ENCODE results near the gene NES.
"Not testable (repeated sequence)": the region's sequence is repeated elsewhere in the genome, so short reads cannot be mapped to it uniquely, and the experiment has no call there.

NES gene

DNA sequence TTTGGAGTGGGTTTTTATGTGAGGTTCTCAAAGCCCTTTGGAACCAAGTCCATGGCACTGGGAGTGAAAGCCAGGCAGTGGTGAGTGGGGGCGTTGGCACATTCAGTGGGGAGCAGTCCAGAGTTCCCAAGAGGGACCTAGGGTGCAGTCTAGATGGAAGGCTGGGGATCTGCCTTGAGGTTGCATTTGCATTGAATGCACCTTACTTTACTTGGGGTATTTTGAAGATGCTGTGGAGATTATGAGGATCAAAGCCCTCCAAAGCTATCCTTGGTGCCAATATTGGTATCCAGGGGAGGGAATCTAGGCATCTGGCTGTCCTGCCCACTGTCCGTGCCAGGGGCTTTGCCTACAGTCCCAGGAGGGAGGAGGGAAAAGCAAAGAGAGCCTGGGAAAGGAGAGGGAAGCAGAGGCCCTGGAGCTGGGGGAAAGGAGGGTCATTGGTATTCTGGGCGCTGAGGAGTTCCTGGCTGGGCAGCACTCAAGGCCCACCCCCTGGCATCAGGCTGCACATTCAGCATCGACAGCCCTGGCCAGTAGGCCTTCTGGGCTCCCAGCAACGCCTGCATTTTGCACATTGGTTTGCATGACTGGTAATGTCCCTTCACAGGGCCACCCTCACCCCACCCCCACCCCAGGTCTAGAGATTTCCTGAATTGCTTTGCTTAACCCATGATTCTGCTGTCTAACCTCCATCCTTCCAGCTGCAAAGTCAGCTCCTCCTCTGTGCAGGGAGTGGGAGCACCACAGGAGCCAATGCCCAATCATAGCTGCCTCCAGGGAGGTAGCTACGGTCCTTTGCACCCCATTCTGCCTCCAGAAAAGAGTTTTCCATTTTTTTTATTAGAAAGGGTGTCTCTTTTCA lies 36.1 kb downstream of the NES start:
- Mint-ChIP-seq H3K4me1 (ENCODE audit: low read depth) (peaks cover 25% of the 10 kb centered on the region), H3K9me3 (no peaks in the 10 kb centered on the region), H3K36me3 (ENCODE audit: low read depth) (no peaks in the 10 kb centered on the region), H3K4me3 (peak overlapping the region; percentile 47), H3K27ac (no peak overlapping the region), H3K27me3 (peaks cover 80% of the 10 kb centered on the region)

DNA sequence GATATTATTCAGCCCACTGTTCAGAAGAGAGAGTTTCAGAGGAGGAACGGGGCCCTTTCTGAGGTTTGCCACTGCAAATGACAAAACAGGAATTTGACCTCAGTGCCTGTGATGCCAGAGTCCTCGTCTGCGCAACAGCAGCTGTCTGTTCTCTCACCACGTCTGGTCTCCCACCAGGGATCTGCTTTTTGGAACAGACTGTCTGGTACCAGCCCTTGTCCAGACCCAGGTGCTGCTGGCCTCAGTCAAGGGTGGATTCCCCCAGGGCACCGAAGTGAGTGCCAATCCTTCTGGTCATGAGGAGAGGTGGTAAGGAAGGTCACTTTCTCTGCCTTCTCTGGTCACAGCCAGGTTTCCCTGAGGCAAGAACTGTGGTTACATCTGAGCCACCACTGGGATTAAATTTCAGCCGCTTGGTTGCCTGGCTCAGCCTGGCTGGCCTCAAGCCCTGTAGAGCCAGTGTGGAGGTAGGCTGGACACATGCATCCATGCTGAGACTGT lies 37.6 kb downstream of the NES start:
- Mint-ChIP-seq H3K4me3 (no peak overlapping the region), H3K9me3 (no peaks in the 10 kb centered on the region), H3K36me3 (ENCODE audit: low read depth) (no peaks in the 10 kb centered on the region), H3K4me1 (ENCODE audit: low read depth) (peaks cover 25% of the 10 kb centered on the region), H3K27me3 (peaks cover 70% of the 10 kb centered on the region), H3K27ac (no peak overlapping the region)

DNA sequence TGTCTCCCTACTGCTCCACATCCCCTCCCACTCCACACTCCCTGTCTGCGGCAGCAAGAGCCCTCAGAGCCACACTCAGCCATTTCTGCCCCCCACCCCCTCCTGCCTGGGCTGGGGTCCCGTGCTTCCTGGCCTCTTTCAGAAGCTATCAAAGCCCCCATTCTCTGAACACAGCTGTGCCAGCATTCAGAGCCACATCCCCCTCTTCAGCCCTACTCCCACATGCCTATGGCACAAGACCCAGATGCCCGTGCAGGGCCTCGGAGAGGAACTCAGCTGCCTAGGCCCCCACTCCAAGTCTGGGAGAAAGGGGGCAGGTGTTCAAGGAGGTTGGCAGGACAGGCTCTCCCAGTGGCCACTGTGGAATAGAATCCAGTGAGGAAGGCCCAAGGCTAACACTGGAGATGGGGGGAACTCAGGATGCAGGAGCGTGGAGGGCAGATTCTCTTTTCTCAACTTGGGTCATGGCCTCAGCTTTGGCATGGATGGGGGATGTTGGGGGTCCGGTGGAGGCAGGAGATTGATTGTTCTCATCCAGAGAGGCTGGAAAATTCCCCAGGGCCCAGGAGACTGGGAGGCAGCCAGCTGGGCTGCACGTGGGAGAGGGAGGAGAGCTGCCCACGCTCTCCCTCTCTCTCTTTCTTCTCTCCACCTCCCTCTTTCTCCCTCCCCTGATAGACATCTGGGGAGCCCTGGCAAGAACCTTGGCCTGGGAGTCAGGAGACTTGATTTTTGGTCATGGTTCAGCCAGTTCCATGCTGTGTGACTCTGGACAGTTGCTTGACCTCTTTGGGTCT lies 38.8 kb downstream of the NES start:
- Mint-ChIP-seq H3K4me3 (no peak overlapping the region), H3K27me3 (peaks cover 67% of the 10 kb centered on the region), H3K9me3 (no peaks in the 10 kb centered on the region), H3K27ac (no peak overlapping the region), H3K4me1 (ENCODE audit: low read depth) (peaks cover 19% of the 10 kb centered on the region), H3K36me3 (ENCODE audit: low read depth) (no peaks in the 10 kb centered on the region)

DNA sequence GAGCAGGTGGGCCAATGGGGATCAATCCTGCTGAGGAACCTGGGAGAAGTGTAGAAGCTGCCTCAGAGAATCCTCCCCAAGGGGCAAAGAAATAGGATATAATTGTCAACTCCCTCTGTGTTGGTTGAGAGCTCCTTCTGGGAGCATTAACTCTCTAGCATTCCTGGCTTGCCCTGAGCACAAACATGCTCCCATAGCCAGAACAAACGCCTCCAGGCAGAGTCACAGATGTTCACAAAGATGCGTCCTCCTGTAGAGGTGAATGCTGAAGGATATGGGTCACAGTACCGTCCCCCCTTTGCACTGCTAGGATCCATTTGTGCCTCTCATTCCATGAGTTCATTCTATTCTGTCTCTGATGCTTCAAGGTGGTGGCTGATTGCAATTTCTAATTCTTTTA lies 44.9 kb downstream of the NES start:
- H3K27ac Mint-ChIP-seq: no peak overlapping the region
- no peaks in the 10 kb centered on the region for H3K9me3 Mint-ChIP-seq
- H3K36me3 Mint-ChIP-seq (ENCODE audit: low read depth): no peaks in the 10 kb centered on the region
- H3K27me3 Mint-ChIP-seq: peaks cover 60% of the 10 kb centered on the region
- H3K4me1 Mint-ChIP-seq (ENCODE audit: low read depth): no peaks in the 10 kb centered on the region
- H3K4me3 Mint-ChIP-seq: no peak overlapping the region

DNA sequence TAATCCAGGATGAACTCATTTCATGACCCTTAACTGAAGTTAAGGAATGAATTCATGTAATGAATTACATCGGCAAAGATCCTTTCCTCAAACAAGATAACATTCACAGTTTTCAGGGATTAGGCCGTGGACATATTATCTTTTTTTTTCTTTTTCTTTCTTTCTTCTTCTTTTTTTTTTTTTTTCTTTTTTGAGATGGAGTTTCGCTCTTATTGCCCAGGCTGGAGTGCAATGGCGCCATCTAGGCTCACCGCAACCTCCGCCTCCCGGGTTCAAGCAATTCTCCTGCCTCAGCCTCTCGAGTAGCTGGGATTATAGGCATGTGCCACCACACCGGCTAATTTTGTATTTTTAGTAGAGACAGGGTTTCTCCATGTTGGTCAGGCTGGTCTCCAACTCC lies 46.1 kb downstream of the NES start:
- not testable (repeated sequence) for H3K4me1 Mint-ChIP-seq (ENCODE audit: low read depth); H3K9me3 Mint-ChIP-seq; H3K27ac Mint-ChIP-seq; H3K36me3 Mint-ChIP-seq (ENCODE audit: low read depth); H3K4me3 Mint-ChIP-seq
- peaks cover 61% of the 10 kb centered on the region for H3K27me3 Mint-ChIP-seq

DNA sequence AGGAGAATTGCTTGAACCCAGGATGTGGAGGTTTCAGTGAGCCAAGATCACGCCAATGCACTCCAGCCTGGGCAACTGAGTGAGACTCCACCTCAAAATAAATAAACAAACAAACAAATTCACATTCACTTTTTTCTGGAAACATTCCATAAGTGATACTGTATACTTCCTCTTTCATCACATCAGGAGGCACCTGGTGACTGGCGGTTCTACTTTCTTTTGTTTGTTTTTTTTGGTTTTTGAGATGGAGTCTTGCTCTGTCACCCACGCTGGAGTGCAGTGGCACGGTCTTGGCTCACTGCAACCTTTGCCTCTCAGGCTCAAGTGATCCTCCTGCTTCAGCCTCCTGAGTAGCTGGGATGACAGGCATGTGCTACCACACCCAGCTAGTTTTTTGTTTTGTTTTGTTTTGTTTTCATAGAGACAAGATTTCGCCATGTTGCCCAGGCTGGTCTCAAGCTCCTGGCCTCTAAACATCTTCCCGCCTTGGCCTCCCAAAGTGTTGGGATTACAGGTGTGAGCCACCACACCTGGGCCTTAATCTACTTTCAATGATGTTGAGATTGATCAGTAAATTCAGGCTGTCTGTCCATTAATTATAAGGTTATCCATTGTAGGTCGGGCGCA lies 47.3 kb downstream of the NES start:
- no peak overlapping the region for H3K27ac Mint-ChIP-seq
- H3K36me3 Mint-ChIP-seq (ENCODE audit: low read depth): no peaks in the 10 kb centered on the region
- H3K27me3 Mint-ChIP-seq: peaks cover 64% of the 10 kb centered on the region
- H3K9me3 Mint-ChIP-seq: no peaks in the 10 kb centered on the region
- H3K4me1 Mint-ChIP-seq (ENCODE audit: low read depth): peaks cover 7% of the 10 kb centered on the region
- no peak overlapping the region for H3K4me3 Mint-ChIP-seq

DNA sequence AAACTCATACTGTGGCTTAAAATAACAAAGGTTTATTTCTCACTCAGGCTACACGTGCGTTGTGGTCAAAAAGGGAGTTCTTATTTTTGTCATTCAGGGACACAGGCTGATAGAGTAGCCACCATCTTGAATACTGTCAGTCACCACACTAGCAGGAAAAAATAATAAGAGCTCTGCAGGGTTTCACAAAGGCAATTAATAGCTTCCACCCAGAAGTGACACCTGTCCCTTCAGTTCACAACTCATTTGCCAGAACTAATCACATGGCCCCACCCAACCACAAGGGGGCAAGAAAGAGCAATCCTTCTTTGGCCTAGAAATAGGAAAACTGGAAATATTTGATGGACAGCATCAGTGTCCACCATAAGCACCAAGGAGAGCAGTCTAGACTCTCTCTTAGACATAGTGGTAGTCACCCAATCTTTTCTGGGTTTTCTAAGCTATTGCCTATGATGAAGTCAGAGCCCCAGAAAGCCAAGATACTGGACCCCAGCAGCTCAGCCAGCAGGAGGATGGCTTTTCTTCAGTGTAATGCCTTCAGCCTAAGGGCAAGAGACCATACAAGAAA lies 49.8 kb downstream of the NES start:
- H3K27me3 Mint-ChIP-seq: peaks cover 66% of the 10 kb centered on the region
- no peaks in the 10 kb centered on the region for H3K9me3 Mint-ChIP-seq
- H3K4me1 Mint-ChIP-seq (ENCODE audit: low read depth): peaks cover 10% of the 10 kb centered on the region
- H3K36me3 Mint-ChIP-seq (ENCODE audit: low read depth): no peaks in the 10 kb centered on the region
- H3K27ac Mint-ChIP-seq: no peak overlapping the region
- H3K4me3 Mint-ChIP-seq: no peak overlapping the region

DNA sequence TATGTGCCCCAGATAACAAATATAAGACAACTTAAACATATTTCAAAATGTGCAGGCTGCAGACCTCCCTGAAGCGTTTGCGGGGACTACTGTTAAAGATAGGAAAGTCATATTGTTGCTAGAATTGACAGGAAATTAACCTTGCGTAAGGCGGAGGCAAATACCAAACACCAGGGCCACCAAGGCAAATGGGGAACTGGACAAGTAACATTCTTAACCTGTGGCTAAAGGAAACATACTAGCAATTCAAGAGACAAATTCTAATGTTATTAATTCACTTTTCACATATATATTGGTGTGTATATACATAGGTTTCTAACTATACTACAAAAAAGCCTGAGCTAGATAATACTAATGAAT lies 51.1 kb downstream of the NES start:
- Mint-ChIP-seq H3K27me3 (peaks cover 65% of the 10 kb centered on the region), H3K36me3 (ENCODE audit: low read depth) (no peaks in the 10 kb centered on the region), H3K9me3 (no peaks in the 10 kb centered on the region), H3K4me1 (ENCODE audit: low read depth) (peaks cover 10% of the 10 kb centered on the region), H3K27ac (no peak overlapping the region), H3K4me3 (peak overlapping the region; percentile 63)

DNA sequence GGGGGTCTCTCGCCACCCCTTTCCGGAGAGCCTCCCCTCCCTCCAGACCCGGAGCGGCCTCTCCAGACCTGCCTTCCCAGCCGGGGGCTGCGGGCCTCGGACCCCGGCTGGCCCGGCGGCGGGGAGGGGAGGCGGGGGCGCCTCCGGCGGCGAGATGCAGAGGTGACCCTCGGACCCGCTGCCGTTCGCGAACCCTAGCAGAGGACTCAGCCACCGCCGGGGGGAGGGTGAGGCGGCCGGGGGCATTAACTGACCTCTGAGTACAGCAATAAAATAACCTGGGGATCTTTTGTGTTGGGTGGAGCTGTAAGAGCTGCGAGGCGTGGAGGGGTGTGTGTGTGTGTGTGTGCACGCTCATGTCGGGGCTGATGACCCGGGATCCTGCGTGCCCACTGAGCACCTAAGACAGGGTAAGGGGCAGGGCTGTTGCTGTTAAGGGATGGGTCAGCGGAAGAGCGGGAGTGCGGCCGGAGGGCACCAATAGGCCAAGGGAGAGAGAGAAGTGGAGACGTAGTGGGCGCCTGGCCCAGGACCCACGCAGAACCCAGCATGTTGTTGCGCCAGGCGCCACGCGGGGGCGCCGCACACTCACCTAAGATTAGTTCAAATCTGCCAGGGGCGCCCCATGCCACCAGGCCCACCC lies 51.6 kb downstream of the NES start:
- Mint-ChIP-seq H3K27me3 (peaks cover 65% of the 10 kb centered on the region), H3K27ac (no peak overlapping the region), H3K9me3 (no peaks in the 10 kb centered on the region), H3K36me3 (ENCODE audit: low read depth) (no peaks in the 10 kb centered on the region), H3K4me3 (peak overlapping the region; percentile 63), H3K4me1 (ENCODE audit: low read depth) (peaks cover 10% of the 10 kb centered on the region)

DNA sequence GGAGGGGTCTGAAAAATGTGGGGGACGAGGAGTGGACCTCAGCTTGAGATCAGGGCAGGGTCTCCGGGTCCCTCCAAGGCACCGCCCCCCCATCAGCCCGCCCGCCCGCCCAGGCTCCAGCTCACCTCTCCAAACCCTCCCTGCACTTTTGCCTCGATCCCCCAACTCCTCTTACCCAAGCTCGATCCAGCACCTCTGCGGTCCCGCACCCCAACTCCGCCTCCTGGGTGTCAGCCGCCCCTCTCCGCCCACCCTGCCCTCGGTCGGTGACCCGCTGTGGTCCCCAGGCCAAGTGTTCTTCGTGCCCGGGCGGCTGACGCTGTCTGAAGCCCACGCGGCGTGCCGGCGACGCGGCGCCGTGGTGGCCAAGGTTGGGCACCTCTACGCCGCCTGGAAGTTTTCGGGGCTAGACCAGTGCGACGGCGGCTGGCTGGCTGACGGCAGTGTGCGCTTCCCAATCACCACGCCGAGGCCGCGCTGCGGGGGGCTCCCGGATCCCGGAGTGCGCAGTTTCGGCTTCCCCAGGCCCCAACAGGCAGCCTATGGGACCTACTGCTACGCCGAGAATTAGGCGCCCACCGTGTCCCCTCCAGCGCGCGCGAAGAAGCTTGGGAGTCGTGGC lies 52.3 kb downstream of the NES start:
- H3K27ac Mint-ChIP-seq: no peak overlapping the region
- H3K27me3 Mint-ChIP-seq: peaks cover 67% of the 10 kb centered on the region
- peak overlapping the region; percentile 23 for H3K4me3 Mint-ChIP-seq
- H3K4me1 Mint-ChIP-seq (ENCODE audit: low read depth): peaks cover 10% of the 10 kb centered on the region
- H3K36me3 Mint-ChIP-seq (ENCODE audit: low read depth): no peaks in the 10 kb centered on the region
- H3K9me3 Mint-ChIP-seq: no peaks in the 10 kb centered on the region

DNA sequence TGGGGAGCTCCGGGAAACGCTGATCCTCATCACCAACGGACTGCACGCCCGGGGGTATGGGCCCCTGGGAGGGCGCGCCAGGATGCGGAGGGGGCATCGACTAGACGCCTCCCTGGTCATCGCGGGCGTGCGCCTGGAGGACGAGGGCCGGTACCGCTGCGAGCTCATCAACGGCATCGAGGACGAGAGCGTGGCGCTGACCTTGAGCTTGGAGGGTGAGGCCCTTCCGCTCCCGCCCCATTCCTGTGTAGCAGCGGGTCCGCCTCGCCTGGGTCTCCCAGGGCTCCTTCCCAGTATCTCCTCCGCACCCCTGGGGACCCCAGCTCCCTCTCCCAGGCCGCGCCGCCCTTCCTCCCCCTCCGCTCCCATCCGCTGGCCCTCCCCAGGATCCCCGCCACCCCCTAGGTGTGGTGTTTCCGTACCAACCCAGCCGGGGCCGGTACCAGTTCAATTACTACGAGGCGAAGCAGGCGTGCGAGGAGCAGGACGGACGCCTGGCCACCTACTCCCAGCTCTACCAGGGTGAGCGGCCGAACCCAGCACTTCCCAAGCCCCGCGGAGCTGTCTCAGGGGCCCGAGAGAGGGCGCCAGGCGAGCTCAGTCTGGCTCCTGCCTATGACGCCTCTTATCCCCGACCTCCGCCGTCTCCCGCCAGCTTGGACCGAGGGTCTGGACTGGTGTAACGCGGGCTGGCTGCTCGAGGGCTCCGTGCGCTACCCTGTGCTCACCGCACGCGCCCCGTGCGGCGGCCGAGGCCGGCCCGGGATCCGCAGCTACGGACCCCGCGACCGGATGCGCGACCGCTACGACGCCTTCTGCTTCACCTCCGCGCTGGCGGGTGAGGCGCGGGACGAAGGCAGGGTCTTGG lies 53.0 kb downstream of the NES start:
- Mint-ChIP-seq H3K9me3 (no peaks in the 10 kb centered on the region), H3K36me3 (ENCODE audit: low read depth) (no peaks in the 10 kb centered on the region), H3K4me3 (peak overlapping the region; percentile 23), H3K27ac (no peak overlapping the region), H3K27me3 (peaks cover 67% of the 10 kb centered on the region), H3K4me1 (ENCODE audit: low read depth) (peaks cover 10% of the 10 kb centered on the region)

DNA sequence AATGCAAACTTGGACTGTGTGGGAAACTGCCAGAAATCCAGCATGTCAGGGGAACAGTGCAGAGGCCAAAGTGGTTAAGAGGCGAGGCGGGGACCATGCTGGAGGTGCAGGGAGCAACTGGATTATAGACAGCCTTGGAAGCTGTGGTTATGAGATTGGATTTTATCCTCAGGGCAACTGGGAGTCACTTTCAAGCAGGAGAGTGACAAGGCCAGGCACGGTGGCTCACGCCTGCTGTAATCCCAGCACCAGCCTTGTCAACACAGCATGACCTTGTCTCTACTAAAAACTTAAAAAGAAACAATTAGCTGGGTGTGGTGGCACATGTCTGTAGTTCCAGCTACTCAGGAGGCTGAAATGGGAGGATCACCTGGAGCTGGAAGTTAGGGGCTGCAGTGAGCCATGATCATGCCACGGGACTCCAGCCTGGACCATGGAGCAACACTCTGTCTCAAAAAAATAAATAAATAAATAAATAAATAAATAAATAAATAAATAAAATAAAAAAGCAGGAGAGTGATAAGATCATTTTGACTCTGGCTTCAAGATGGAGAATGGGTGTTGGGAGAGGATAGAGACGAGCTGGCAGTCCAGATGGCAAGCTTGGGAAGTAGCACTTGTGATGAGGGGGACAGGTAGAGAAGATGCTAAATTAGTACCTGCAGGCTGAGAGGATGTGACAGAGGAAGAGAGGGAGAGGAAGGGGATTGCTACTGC lies 54.5 kb downstream of the NES start:
- Mint-ChIP-seq H3K36me3 (ENCODE audit: low read depth) (no peaks in the 10 kb centered on the region), H3K27me3 (peaks cover 67% of the 10 kb centered on the region), H3K4me3 (no peak overlapping the region), H3K9me3 (no peaks in the 10 kb centered on the region), H3K27ac (no peak overlapping the region), H3K4me1 (ENCODE audit: low read depth) (peaks cover 13% of the 10 kb centered on the region)

DNA sequence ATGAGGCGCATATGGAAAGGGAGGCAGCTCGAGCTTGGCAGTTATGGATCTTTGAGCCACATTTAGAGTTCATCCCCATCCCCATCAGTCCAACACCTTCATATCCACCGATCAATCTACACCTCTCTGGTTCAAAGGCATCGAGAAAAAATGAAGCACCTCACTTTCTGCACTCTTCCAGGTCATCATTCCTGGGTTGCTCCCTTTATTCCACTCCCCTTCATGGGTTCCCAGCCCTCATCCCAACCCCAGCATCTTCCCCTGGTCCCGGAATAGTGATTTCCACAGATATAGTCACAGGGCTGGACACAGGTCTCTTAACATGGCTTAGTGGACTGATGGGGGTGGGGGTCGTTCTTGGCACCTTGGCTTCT lies 57.6 kb downstream of the NES start:
- Mint-ChIP-seq H3K4me1 (ENCODE audit: low read depth) (peaks cover 6% of the 10 kb centered on the region), H3K36me3 (ENCODE audit: low read depth) (no peaks in the 10 kb centered on the region), H3K27me3 (peaks cover 69% of the 10 kb centered on the region), H3K27ac (no peak overlapping the region), H3K9me3 (no peaks in the 10 kb centered on the region), H3K4me3 (no peak overlapping the region)

All from stimulated activated naive CD8-positive, alpha-beta T cell treated with anti-CD3 and anti-CD28 coated beads, Interleukin-15, Interleukin-2, amounts not matched to agents 100 ng/mL and 50 ng/mL, for 24 hours (primary cell).